K562 (cell line): ENCODE measurements around the gene LRRC47. TPM values are rescaled to one million over a fixed set of nuclear protein-coding genes. Genes with fewer than 3 reads are reported as not detected.

Source experiments
- CREBBP ChIP-seq: IDR thresholded peaks from one replicate; pipeline ENCODE4 v1.6.1; 2012; ENCODE audit warnings: low read depth, mild to moderate bottlenecking, control low read depth, inconsistent platforms, low read length
- HDAC3 ChIP-seq: fragments of 450-650 bp; IDR thresholded peaks from 2 replicates; pipeline ENCODE4 v1.6.1; 2018; ENCODE audit warnings: borderline replicate concordance, mild to moderate bottlenecking, moderate library complexity; ENCODE audit not compliant: partially characterized antibody
- KAT2B ChIP-seq: IDR thresholded peaks from one replicate; pipeline ENCODE4 v1.6.1; 2012; ENCODE audit warnings: low read depth, mild to moderate bottlenecking, control low read depth, inconsistent platforms, low read length, moderate library complexity
- KLF16 ChIP-seq: IDR thresholded peaks from 2 replicates; pipeline ENCODE4 v1.6.1; 2016; ENCODE audit warnings: antibody characterized with exemption
- MTA3 ChIP-seq: fragments of 450-650 bp; formaldehyde crosslinking; IDR thresholded peaks from 2 replicates; pipeline ENCODE4 v1.6.1; 2017; ENCODE audit warnings: mild to moderate bottlenecking, borderline replicate concordance
- SIN3A ChIP-seq, 2 experiments: fragments of 150-350 bp in 1 of 2; IDR thresholded peaks; 2 replicates each; pipeline ENCODE4 v1.6.1; 2011 to 2016; ENCODE audit warnings: borderline replicate concordance in 2 of 2, low read depth in 2 of 2, low read length in 2 of 2, mild to moderate bottlenecking in 2 of 2, moderate library complexity in 2 of 2; ENCODE audit not compliant: control insufficient read depth in 1 of 2
- TEAD4 ChIP-seq, 2 experiments: sonication (generic) in 1 of 2; formaldehyde crosslinking in 1 of 2; IDR thresholded peaks; 2 replicates each; pipeline versions ENCODE4 v1.6.1 to v1.8.0; 2012 to 2022; ENCODE audit warnings: borderline replicate concordance in 1 of 2, inconsistent platforms in 1 of 2, low read length in 1 of 2, mild to moderate bottlenecking in 1 of 2, missing genetic modification reagents in 1 of 2
- ZNF253 ChIP-seq: fragments of 250-450 bp; sonication (Bioruptor Pico); conservative IDR thresholded peaks from 2 replicates; pipeline ENCODE4 v1.6.1; 2021; ENCODE audit warnings: mild to moderate bottlenecking
- ZNF347 ChIP-seq: fragments of 450-650 bp; formaldehyde crosslinking; IDR thresholded peaks from 2 replicates; pipeline ENCODE4 v1.4.0; 2020; ENCODE audit warnings: low read depth, mild to moderate bottlenecking, moderate library complexity
- ZNF77 ChIP-seq: fragments of 250-450 bp; sonication (Bioruptor Pico); IDR thresholded peaks from 2 replicates; pipeline ENCODE4 v1.5.0; 2020
- polyA plus RNA-seq, 8 experiments: library from polyadenylated mRNA; depleted of rRNA in 4 of 8; stranded (reverse) in 5 of 8; unstranded in 3 of 8; fragments of >200 nt; fragmentation: Nextera tagmentation in 2 of 8; fragmentation: Illumina TruSeq in 1 of 8; extraction: Ambion mirVana in 2 of 8; extraction: Trizol in 1 of 8; gene quantifications; 2 replicates each; pipeline versions ENCODE4 v1.2.1 to v1.2.3, GENCODE V29; 2011 to 2014; ENCODE audit warnings: inconsistent platforms in 1 of 8, missing spikeins in 1 of 8
- total RNA-seq, 7 experiments: library from RNA; depleted of rRNA in 6 of 7; stranded (reverse); fragments of >200 nt in 6 of 7; fragmentation: Illumina TruSeq in 2 of 7; extraction: Trizol in 2 of 7; gene quantifications; 2 replicates each; pipeline versions ENCODE4 v1.2.1 to v1.2.3, GENCODE V29; 2011 to 2021; ENCODE audit warnings: low replicate concordance in 1 of 7
- TF ChIP-seq, protein P1 (sequence below), 2 experiments: IDR thresholded peaks; 2 replicates each; pipeline ENCODE4 v1.6.1; 2011; ENCODE audit warnings: borderline replicate concordance in 1 of 2, control low read depth in 1 of 2, low read depth in 1 of 2, low read length in 1 of 2, mild to moderate bottlenecking in 1 of 2, mixed read lengths in 1 of 2, moderate library complexity in 1 of 2; ENCODE audit not compliant: insufficient read depth in 1 of 2, insufficient read length in 1 of 2, poor library complexity in 1 of 2, severe bottlenecking in 1 of 2; ENCODE audit errors: extremely low read depth in 1 of 2

LRRC47 gene
- total and polyA plus RNA-seq, 9 of the 15 experiments (the other 6 are each of a cell fraction or from before 2014, with no cell fraction given), result 4.6 to 68.0 (median 35.9) TPM

DNA sequence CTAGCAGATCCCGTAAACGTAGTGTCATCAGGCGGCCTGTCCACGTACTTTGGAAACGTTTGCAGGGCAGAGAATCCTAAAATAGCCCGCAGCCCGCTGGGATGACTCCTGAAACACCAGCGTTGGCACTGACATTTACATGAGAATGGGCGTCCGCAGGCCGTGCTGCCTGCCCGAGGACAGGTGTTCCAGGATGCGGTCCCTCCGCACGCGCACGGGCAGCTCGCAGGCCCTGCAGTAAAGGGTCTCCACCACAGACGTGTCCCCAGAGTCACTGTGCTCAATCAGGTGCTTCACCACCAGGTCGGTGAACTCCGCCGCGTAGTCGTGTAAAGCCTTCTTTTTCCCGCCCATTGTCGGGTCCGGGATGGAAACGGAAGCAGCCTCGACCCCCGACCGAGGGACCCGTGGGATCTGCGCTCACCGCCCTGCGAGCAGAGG is 49.9 kb downstream of the LRRC47 start (continued):
- TF ChIP-seq KAT2B (no peak), TEAD4 (IDR thresholded peaks at IDR 0.05; ENCODE audit: low read length) (0 out of 2 replicates have a peak, but pooled peaks have one; percentile 3), TEAD4 (CRISPR knock-in tag; IDR thresholded peaks at IDR 0.05; ENCODE audit: borderline replicate concordance) (no peak), ZNF77 (CRISPR knock-in tag) (no peak), ZNF347 (CRISPR knock-in tag) (no peak), KLF16 (peak; percentile 18; the same call in 1 of the 2 replicates), SIN3A (IDR thresholded peaks at IDR 0.05; ENCODE audit: borderline replicate concordance in 2 of 2, control insufficient read depth in 1 of 2, low read depth in 2 of 2, low read length in 2 of 2) (peak in 1 of 2 experiments; percentile 9; a peak in 1 of 4 replicates), MTA3 (no peak), HDAC3 (no peak), CREBBP (no peak), ZNF253 (CRISPR knock-in tag) (no peak)
- TF ChIP-seq, protein P1, sequence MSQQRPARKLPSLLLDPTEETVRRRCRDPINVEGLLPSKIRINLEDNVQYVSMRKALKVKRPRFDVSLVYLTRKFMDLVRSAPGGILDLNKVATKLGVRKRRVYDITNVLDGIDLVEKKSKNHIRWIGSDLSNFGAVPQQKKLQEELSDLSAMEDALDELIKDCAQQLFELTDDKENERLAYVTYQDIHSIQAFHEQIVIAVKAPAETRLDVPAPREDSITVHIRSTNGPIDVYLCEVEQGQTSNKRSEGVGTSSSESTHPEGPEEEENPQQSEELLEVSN (IDR thresholded peaks at IDR 0.05; ENCODE audit: borderline replicate concordance in 1 of 2, extremely low read depth in 1 of 2, insufficient read depth in 1 of 2, insufficient read length in 1 of 2, low read depth in 1 of 2, low read length in 1 of 2, poor library complexity in 1 of 2, severe bottlenecking in 1 of 2), result peak; percentile 66 to 78
